LNCaP clone FGC (cell line): ENCODE results near the gene DNAJC17.

Experiments
- DNase-seq: peaks from one replicate; pipeline ENCODE4 v3.0.0-alpha.2; 2011; ENCODE audit warnings: low read depth
- H3K4me3 ChIP-seq: 2 replicates; pipeline ENCODE4 v1.5.1; 2011; ENCODE audit warnings: mild to moderate bottlenecking, low read depth, low read length, control low read depth
- CTCF ChIP-seq: IDR thresholded peaks from 2 replicates; pipeline ENCODE4 v1.5.1; 2012; ENCODE audit warnings: mild to moderate bottlenecking; ENCODE audit not compliant: control insufficient read depth, insufficient read depth; ENCODE audit errors: extremely low read depth

DNAJC17 gene

GRCh38 chr15:40850576-40851112 is 43.4 kb upstream of the DNAJC17 start:
- TF ChIP-seq CTCF: no peak
- no peak overlapping the region for H3K4me3 ChIP-seq
- DNase-seq: no peak

- H3K4me3 ChIP-seq: peak overlapping the region; percentile 80
- TF ChIP-seq CTCF: no peak
Observed at GRCh38 chr15:40847223-40847961, 40.1 kb upstream of the DNAJC17 start.

GRCh38 chr15:40846841-40847222 is 39.6 kb upstream of the DNAJC17 start:
- H3K4me3 ChIP-seq: peak overlapping the region; percentile 80
- DNase-seq: no peak
- TF ChIP-seq CTCF: no peak

More at GRCh38 chr15:40847223-40847961, 40.1 kb upstream of the DNAJC17 start:
- peak; percentile 88 for DNase-seq

- peak; percentile 96 for DNase-seq
- no peak for TF ChIP-seq CTCF
- H3K4me3 ChIP-seq: peak overlapping the region; percentile 80
Observed at GRCh38 chr15:40845511-40846284, 38.4 kb upstream of the DNAJC17 start.

- no peak for TF ChIP-seq CTCF
- peak overlapping the region; percentile 80 for H3K4me3 ChIP-seq
- DNase-seq: no peak
Observed at GRCh38 chr15:40845036-40845435, 37.8 kb upstream of the DNAJC17 start.

- DNase-seq: no peak
- peak overlapping the region; percentile 80 for H3K4me3 ChIP-seq
- TF ChIP-seq CTCF: no peak
Observed at GRCh38 chr15:40844696-40845030, 37.4 kb upstream of the DNAJC17 start.
